HG02852 (cell line): ENCODE results near the gene IFIH1.

Experiments used
- ATAC-seq: cut with Tn5 transposase; IDR thresholded peaks from one replicate; pipeline ENCODE4 v1.9.1; 2021; ENCODE audit warnings: mild to moderate bottlenecking, moderate library complexity; ENCODE audit not compliant: unreplicated experiment

The IFIH1 gene

DNA sequence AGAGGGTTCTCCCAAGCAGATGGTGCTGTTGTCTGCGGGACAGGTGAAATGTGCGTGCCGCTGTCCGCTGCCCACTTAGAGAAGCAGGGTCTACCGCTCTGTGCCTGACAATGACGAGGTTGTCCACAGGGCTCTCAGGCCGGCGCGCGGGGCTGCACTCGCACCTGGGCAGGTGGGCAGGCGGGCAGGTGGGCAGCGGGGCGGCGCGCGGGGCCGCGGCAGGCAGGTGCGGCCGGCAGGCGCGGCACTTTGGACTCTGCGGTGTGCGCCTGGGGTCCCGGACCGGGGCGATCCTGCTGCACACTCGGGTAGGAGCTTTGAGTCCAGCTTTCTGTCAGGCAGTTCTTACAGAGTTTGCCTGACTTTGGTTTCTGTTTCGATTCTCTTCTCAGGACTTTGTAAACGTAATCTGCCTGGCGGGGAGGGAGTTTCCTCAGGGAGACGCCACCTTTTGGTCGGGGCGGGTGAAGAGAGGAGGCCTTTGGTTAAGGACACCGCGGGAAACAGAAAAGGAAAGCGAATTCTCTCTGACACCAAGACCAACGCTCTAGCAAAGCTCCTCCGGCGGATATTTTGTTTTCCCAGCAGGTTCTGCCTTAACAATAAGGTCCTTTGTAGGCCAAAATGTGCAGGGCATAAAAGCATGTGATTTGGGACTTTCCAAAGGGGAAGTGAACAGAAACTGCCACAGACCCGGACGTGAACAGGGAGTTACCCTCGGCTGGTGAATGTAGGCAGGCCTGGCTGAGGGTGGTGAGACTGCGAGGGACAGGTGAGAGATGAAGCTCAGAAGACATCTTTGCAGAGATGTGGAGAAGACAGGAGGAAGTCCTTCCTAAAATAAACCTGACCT, at the start of gene IFIH1:
Gene IFIH1, minus strand, starts transcription at position 357 of the 853 bp plus-strand sequence. CDS start 377 bp downstream, outside the sequence.
- ATAC-seq: peak; percentile 80

DNA sequence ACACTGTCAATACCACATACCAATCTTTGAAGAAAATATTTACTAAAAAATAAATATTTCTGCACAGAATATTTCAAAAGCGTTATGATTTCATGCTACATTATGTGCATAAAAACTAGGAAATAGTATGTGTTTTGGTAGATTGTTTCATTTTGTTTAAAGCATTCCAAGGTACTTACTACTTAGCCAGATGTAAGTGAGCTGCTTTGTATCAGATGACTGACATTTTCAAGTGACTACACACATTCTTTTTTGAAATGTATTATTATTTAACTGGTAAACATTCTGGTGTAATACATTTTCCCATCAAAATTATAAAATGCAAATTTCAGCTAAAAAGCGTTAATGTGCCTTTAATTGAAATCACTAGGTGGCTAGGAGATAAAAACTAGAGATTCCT, 46.9 kb upstream of the IFIH1 start:
- no peak for ATAC-seq

DNA sequence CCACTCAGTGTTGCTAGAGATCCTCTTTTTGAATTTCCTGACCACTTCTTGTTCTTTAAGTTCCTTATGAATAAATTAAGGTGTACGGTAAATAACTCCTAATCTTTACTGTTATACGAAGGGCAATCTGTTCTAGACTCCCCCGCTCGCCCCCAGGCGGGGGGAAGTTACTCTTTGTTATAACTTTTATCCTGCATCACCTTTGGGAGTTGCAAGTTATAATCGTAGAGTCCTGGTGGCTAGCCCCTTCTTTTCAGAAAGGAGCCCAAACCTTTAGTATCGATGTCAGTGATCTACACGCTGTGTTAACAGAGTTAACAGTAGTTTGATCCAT, 26.1 kb upstream of the IFIH1 start:
- ATAC-seq: no peak

DNA sequence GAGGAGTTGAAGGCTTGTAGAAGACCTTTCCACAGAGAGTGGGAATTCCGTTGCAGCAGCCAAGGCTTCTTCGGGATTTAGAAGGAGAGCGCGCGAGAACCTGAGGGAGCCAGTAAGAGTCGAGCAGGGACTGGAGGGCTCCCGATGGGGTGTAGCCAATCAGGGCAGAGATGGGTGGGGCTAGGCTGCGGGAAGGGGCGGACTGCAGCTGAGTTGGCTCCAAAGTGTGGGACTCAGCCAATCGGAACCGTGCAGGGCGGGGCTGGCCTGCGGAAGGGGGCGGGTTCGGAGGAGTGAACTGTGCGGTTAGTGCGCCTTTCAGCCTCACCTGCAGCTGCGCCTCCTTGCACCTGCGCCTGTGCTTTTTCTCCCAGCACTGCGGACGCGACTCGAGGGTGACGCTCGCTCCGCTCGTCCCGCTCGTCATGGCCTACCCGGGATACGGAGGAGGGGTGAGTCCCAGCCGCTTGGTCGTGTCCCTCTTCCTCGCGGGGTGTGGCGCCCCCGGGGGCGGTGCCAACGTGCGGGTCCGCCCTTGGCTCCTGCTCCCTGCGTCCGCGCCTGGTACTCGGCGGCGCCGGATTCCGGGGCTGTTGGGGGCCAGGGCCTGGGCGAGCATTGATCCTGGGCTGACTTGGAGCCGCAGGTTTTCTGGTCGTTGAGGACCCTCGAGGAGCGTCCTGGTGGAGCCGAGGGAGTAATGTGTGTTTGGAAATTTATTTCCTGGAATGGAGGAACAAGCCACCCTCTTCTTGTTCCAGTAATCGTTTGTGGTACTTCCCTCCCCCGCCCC, 25.5 kb upstream of the IFIH1 start, which contains the start of gene GCA:
Gene GCA, plus strand, starts transcription at position 309 of the 793 bp plus-strand sequence. Its CDS starts 117 bp downstream, at position 426.
- peak; percentile 99 for ATAC-seq

GRCh38 chr2:162343492-162343823, 25.0 kb upstream of the IFIH1 start:
- ATAC-seq: peak; percentile 0

DNA sequence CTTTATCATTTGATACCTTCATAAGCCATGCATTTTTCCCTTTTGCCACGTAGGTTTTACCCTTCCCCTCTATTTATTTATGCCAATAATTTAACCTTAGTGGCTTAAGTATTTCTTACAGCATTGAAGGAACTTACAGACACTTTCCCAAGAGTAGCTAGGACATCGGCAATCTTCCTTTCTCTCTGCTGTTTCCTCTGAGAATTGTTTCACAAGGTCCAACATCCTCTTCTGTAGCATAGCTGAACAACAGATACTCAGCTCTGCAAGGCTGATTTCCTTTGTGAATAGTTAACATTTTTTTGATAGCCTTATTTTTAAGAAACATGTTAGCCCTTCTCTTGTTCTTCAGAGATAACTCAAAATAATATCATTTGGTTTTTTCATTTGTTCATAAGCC, 24.4 kb upstream of the IFIH1 start:
- no peak for ATAC-seq

GRCh38 chr2:162342321-162342720, 23.8 kb upstream of the IFIH1 start:
- ATAC-seq: no peak

DNA sequence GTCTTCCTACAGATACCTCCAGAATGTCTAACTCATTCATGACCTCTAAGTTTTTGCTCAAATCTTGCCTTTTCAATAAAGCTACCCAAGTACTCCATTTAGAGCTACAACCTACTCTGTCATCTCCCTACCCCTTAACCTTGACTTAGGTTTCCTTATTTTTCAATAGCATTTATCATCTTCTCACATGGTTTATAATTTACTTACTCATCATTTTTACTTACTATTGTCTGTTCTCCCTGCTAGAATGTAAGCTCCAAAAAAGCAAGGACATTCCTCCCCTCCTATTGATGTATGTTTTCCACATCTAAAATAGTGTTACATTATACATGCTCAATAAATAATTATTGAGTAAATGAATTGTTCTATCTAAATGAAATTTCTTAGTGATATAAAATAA, 22.3 kb upstream of the IFIH1 start:
- ATAC-seq: no peak

DNA sequence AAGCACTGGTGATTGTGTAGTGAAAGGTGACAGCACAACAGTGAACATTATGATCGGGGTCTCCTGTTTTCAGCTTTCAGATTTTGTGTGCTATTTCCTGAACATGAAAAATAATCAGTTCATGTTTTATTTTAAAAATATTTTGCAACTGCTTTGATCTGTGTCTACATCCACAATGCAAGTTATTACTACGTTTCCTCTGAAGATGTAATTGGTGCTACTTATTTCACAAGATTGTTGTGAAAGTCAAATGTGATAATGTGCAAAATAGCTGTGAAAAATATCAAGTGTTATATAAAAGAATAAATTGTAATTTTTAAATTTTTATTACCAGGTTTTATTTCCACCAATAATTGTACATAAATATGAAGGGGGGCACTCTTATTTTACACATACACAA, 19.4 kb upstream of the IFIH1 start:
- ATAC-seq: no peak

- ATAC-seq: peak; percentile 68
Observed at GRCh38 chr2:162333968-162334367, 15.5 kb upstream of the IFIH1 start.

DNA sequence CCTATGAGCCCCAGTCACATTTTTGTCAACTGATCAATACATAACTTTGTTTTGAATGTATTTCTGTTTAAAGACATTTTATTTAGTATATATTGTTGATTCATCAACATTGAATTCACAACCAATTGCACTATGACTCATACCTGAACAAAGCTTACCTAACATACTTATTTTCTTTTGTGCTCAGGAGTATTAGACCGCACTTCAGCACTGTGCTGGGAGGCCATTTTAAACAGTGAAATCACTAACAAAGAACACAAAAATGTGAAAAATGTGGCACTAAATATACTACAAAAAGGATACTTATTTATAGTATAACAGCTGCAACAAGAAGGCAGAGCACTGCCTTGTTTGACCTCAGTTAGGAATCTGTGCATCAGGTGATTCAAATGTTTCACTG, 12.4 kb upstream of the IFIH1 start:
- ATAC-seq: no peak

DNA sequence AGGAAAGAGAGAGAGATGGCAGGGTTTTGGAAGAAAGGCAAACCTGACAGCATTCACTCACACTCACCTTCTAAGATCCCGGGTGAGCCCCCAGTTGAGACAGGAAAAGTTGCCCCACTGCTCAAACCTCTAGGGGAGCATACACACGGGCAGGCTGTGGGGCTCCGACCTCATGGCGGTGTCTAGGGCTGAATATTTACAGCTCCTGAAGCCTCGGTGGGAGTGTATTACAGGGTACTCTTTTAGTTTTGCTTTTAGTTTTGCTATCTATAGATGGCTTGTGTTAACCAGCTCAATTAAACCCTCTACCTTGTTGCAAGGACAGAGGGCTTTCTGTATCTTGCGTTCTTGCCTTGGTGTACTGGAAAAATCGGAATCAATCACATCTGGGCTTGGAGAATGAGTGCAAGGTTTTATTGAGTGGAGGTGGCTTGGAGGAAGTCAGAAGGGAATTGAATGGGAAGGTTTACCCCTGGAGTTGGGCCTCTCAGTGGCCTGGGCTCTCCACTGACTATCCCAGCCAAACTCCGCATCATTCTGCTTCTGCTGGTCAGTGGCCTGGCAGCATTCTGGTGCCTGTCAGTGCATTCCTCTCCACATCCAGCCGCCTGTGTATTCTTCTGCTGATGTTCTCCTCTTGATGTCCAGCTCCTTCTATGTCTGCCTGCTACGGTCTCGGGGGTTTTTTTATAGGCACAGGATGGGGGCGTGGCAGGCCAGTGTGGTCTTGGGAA, 10.1 kb upstream of the IFIH1 start:
- peak; percentile 85 for ATAC-seq

- ATAC-seq: no peak
Observed at GRCh38 chr2:162327806-162328205, 9.3 kb upstream of the IFIH1 start.

DNA sequence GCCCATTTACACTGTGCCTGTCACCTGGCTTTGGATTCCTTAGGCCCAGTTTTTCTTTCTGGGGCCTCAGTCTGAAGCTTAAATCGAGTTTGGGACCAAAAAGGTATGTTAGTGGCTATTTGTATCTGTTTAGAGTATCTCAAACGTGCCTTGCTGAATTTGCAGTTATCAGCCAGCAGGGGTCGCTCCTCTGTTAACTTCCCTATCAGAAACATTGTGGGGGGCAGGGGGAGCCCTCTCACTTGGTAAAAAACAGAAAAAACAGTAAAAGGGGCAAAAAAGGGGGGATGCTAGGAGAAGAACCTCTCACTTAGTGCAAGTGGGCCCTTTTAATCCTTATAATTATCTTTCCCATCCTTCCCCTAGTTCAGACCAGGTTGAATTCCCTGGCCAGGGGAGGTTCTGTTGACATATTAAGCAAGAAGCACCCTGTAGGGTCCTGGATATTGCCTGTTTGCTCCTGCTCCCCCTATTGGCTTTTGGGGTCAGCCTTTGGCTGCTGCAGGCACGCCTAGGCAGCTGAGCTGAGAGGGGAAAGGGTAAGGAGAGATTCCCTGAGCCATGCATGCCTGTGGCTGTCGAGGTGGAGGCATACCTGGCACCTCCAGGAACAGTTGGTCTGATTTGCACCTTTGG, 8.8 kb upstream of the IFIH1 start:
- ATAC-seq: no peak

DNA sequence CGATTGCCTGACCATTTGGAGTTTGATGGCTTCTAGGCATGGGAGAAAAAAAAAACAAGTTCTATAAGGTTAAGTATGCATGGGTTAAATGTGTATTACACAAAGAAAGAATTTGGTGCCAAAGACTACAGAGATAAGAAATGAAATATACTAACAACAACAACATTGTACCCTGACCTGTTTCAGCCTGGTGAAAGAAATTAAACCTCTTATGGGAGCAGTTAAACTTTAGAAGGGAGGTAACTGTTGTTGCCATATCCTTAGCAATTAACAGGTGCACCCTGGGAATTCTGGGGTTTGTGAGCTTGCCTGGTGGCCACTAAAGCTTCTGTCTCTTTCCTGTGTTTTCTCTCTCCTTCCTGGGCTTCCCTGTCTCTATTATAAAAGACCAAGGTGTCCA, 6.5 kb upstream of the IFIH1 start:
- ATAC-seq: no peak

DNA sequence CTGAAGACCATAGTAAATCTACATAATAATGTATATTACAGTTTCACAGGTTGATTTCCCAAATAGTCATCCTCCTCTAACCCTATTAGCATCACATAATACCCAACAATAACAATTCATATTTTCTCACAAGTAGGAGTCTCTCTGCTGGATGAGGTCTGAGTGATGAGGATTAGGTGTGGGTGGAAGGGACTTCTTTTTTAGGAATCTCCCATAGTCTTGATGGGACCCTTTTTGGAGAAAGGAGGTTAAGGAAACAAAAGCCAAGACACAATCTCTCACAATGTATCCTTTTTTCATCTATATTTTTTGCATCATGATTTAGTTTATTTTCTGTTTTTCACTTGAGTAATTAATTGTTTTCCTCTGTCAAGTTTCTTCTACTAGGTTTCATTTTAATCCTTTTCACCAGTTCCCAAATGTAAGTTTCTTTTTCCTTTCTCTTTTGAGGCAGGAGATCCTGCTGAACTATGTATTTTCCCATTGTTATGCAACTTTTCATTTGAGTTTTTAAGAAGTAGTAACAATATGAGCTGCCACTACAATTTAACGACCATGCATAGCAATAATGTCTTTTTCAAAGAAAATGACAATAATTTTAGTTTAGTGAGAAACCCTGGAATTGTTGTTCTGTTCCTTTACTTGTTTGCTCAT, 2.5 kb upstream of the IFIH1 start:
- ATAC-seq: no peak

DNA sequence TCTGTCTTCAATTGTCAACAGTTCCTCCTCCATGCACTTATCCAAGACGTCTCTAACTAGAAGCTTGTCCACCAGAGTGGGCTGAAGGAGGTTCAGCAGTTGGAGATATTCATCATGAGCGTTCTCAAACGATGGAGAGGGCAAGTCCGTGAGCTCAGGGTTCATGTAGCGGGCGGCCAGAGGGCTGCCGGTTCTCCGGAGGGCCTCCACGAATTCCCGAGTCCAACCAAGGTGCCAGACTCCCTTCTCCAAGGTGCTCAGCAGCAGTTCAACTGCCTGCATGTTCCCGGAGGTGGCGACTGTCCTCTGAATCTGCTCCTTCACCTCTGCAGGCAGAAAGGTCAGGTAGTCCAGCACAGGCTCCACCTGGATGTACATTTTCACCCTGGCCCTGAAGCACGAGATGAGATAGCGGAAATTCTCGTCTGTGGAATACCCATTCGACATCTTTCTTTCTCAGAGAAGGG, 590 bp downstream of the IFIH1 start:
- peak; percentile 3 for ATAC-seq

DNA sequence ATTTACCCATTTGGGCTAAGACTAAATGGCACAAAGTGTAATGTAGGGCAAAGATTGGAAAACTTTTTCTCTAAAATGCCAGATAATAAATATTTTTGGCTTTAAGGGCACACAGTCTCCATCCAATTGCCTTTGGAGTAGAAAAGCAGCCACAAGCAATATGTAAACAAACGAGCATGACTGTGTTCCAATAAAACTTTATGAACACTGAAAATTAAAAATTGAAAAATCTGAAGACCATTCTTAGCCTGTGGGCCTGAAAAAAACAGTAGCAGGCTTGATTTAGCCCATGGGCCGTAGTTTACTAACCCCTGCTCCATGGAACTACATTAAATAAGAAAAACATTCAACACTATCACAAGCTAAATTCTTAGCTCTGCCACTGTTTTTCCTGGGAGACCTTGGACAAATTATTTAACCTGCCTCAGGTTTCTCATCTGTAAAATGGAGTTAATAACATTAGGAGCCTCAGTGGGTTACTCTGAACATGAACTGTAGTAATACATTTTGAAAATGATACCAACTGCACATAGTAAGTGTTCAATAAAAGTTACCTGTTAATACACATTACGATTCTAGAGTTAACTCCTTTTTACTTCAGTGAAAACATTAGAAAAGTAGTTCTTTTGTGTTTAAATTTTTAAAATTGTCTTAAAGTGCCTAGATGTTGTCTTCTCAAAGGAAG, 1.3 kb downstream of the IFIH1 start:
- ATAC-seq: no peak

GRCh38 chr2:162316590-162316989, 1.9 kb downstream of the IFIH1 start:
- ATAC-seq: no peak

GRCh38 chr2:162315938-162316337, 2.5 kb downstream of the IFIH1 start:
- ATAC-seq: no peak
